ENCODE measurements around the gene SPN.
A peak's percentile ranks its signal among the peaks of the same experiment; 100 is the strongest.
"Not testable (repeated sequence)": the region's sequence is repeated elsewhere in the genome, so short reads cannot be mapped to it uniquely, and the experiment has no call there.

The SPN gene

DNA sequence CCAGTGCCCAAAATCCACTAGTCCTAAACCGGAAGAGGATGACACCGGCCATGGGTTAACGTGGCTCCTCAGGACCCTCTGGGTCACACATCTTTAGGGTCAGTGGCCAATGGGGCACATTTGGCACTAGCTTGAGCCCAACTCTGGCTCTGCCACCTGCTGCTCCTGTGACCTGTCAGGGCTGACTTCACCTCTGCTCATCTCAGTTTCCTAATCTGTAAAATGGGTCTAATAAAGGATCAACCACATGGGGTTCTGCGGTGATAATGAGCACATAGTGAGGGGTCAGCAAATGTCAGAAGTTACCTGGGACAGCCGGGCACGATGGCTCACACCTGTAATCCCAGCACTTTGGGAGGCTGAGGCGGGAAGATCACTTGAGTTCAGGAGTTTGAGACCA, 34.3 kb downstream of the SPN start:
- peaks cover 3% of the 10 kb centered on the region for H3K27me3 Mint-ChIP-seq
- H3K36me3 Mint-ChIP-seq, result no peaks in the 10 kb centered on the region
- H3K9me3 Mint-ChIP-seq, result peaks cover 9% of the 10 kb centered on the region
- no peak overlapping the region for H3K4me3 Mint-ChIP-seq
- no peak overlapping the region for H3K27ac Mint-ChIP-seq
- ATAC-seq (ENCODE audit: low read depth) (no peak), DNase-seq (ENCODE audit: low spot score in 2 of 2) (no peak)
- peaks cover 15% of the 10 kb centered on the region for H3K4me1 Mint-ChIP-seq

DNA sequence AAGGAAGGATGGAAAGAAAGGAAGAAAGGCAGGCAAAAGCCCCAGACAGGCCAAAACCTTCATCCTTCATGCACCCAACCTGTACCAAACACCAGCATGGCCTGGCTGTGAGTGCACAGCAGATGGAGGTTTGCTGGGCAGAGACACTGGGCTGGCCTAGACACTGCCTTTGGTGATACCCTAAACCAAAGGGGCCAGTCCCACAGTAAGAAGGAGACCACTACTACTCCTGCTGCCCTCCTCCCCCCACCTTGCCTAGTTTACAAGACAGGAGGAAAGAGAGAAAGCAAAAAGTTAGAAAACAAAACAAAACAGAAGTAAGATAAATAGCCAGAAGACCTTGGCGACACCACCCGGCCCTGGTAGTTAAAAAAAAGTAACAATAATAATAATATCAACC, 35.0 kb downstream of the SPN start:
- ATAC-seq (ENCODE audit: low read depth) (no peak), DNase-seq (ENCODE audit: low spot score in 2 of 2) (no peak)
- peaks cover 21% of the 10 kb centered on the region for H3K4me1 Mint-ChIP-seq
- H3K4me3 Mint-ChIP-seq, result no peak overlapping the region
- H3K9me3 Mint-ChIP-seq, result peaks cover 9% of the 10 kb centered on the region
- no peaks in the 10 kb centered on the region for H3K36me3 Mint-ChIP-seq
- no peak overlapping the region for H3K27ac Mint-ChIP-seq
- peaks cover 3% of the 10 kb centered on the region for H3K27me3 Mint-ChIP-seq

GRCh38 chr16:29698484-29699323, 35.7 kb downstream of the SPN start:
- Mint-ChIP-seq H3K4me3 (no peak overlapping the region), H3K27me3 (peaks cover 3% of the 10 kb centered on the region), H3K27ac (peak overlapping the region; percentile 42), H3K4me1 (peaks cover 21% of the 10 kb centered on the region), H3K36me3 (no peaks in the 10 kb centered on the region), H3K9me3 (peaks cover 9% of the 10 kb centered on the region)
- ATAC-seq (ENCODE audit: low read depth), result no peak
- no peak for DNase-seq (ENCODE audit: low spot score in 2 of 2)

GRCh38 chr16:29699324-29700219, 36.5 kb downstream of the SPN start:
- H3K9me3 Mint-ChIP-seq, result peaks cover 9% of the 10 kb centered on the region
- ATAC-seq (ENCODE audit: low read depth), result no peak
- peaks cover 21% of the 10 kb centered on the region for H3K4me1 Mint-ChIP-seq
- DNase-seq (ENCODE audit: low spot score in 2 of 2), result no peak
- H3K27me3 Mint-ChIP-seq, result peaks cover 3% of the 10 kb centered on the region
- H3K27ac Mint-ChIP-seq, result peak overlapping the region; percentile 42
- H3K4me3 Mint-ChIP-seq, result no peak overlapping the region
- no peaks in the 10 kb centered on the region for H3K36me3 Mint-ChIP-seq

- H3K4me1 Mint-ChIP-seq, result peaks cover 21% of the 10 kb centered on the region
- DNase-seq (ENCODE audit: low spot score in 2 of 2), result peak; percentile 59 to 62
- H3K36me3 Mint-ChIP-seq, result no peaks in the 10 kb centered on the region
- peaks cover 3% of the 10 kb centered on the region for H3K27me3 Mint-ChIP-seq
- peaks cover 9% of the 10 kb centered on the region for H3K9me3 Mint-ChIP-seq
- peak; percentile 30 for ATAC-seq (ENCODE audit: low read depth)
- H3K4me3 Mint-ChIP-seq, result peak overlapping the region; percentile 25
- peak overlapping the region; percentile 36 for H3K27ac Mint-ChIP-seq
Measured at GRCh38 chr16:29700253-29700987, 37.4 kb downstream of the SPN start.

DNA sequence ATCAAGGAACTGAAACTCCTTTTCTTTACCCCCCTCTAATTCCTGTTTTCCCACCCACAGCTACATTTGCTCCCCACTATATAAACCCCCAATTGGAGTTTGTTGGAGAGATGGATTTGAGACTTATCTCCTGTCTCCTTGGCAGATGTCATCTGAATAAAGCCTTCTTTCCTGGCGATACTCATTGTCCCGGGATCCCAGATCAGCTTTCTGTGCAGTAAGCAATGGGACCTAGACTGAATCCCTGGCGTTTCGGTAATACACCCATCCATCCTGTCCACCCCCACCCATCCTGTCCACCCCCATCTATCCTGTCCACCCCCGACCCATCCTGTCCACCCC, 38.1 kb downstream of the SPN start:
- Mint-ChIP-seq H3K27me3 (peaks cover 3% of the 10 kb centered on the region), H3K9me3 (peaks cover 9% of the 10 kb centered on the region), H3K4me1 (peaks cover 21% of the 10 kb centered on the region), H3K4me3 (peak overlapping the region; percentile 27), H3K36me3 (no peaks in the 10 kb centered on the region), H3K27ac (peak overlapping the region; percentile 96)
- DNase-seq (ENCODE audit: low spot score in 2 of 2), result no peak
- no peak for ATAC-seq (ENCODE audit: low read depth)

DNA sequence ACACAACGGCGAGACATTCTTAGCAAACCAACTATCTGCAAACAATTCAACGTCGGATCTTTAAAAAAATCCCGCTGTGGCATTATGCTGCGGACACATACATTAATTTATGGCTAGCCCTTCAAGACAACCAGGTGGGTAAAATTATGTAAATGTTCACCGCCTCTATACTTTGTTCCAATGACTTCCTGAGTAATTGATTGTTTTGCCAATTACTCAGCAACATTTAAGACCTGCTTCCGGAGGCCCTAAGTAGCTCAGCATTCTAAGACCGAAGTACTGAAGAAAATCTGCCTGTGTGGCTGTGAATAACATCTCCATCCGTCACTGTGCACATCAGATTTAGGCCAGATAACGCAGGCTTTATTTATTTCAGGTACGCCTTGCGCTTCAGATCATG, 39.2 kb downstream of the SPN start:
- peak overlapping the region; percentile 96 for H3K27ac Mint-ChIP-seq
- ATAC-seq (ENCODE audit: low read depth), result peak; percentile 57
- H3K9me3 Mint-ChIP-seq, result peaks cover 9% of the 10 kb centered on the region
- DNase-seq (ENCODE audit: low spot score in 2 of 2), result no peak
- peaks cover 3% of the 10 kb centered on the region for H3K27me3 Mint-ChIP-seq
- H3K4me3 Mint-ChIP-seq, result peak overlapping the region; percentile 87
- peaks cover 21% of the 10 kb centered on the region for H3K4me1 Mint-ChIP-seq
- H3K36me3 Mint-ChIP-seq, result no peaks in the 10 kb centered on the region

GRCh38 chr16:29705030-29705429, 42.0 kb downstream of the SPN start:
- no peak overlapping the region for H3K27ac Mint-ChIP-seq
- H3K27me3 Mint-ChIP-seq, result peaks cover 2% of the 10 kb centered on the region
- H3K9me3 Mint-ChIP-seq, result peaks cover 2% of the 10 kb centered on the region
- ATAC-seq (ENCODE audit: low read depth) (no peak), DNase-seq (ENCODE audit: low spot score in 2 of 2) (no peak)
- peaks cover 31% of the 10 kb centered on the region for H3K4me1 Mint-ChIP-seq
- no peak overlapping the region for H3K4me3 Mint-ChIP-seq
- no peaks in the 10 kb centered on the region for H3K36me3 Mint-ChIP-seq

DNA sequence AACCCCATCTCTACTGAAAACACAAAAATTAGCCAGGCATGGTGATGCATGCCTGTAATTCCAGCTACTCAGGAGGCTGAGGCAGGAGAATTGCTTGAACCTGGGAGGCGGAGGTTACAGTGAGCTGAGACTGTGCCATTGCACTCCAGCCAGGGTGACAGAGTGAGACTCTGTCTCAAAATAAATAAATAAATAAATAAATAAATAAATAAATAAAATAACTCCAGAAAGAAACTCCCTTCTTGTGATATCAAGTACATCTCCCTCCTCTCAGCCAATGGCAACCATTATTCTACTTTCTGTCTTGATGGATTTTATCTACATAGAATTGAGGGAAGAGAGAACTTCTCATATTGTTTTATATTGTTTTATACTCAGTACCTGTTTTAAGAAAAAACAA, 44.1 kb downstream of the SPN start:
- H3K36me3 Mint-ChIP-seq; DNase-seq (ENCODE audit: low spot score in 2 of 2); H3K9me3 Mint-ChIP-seq; H3K4me3 Mint-ChIP-seq; H3K27me3 Mint-ChIP-seq; ATAC-seq (ENCODE audit: low read depth); H3K27ac Mint-ChIP-seq: not testable (repeated sequence)
- peaks cover 23% of the 10 kb centered on the region for H3K4me1 Mint-ChIP-seq

DNA sequence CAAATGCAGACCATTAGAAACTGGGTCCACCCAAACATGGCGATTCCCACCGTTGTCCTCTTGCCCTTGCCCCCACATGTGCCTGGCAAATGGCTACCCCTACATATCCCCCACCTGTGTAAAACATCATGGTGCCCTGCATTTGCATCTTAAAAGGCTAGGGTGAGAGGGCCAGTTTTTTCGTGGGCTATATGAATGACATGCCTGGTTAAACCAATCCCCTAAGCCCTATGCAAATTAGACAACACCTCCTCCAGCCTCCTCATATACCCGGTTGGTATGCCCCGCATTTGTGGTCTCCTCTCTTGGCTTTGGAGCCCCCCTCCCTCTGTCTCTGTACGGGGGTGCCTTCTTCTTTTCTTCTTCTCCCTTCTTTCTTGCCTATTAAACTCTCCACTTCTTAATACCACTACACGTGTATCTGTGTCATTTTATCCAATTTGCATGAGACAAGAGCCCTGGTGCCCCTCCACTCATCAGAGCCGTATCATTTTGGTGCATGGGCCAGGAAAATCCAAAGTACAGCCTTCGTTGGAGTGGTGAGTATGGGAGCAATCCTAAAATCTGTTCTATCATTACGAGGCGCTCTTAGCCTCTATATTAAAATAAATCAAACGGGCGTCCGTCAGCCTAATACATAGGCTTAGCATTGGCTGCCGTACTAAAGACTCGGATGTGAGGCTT, 46.0 kb downstream of the SPN start:
- no peak for DNase-seq (ENCODE audit: low spot score in 2 of 2)
- no peak for ATAC-seq (ENCODE audit: low read depth)
- Mint-ChIP-seq H3K4me1 (peaks cover 14% of the 10 kb centered on the region), H3K27ac (no peak overlapping the region), H3K36me3 (no peaks in the 10 kb centered on the region), H3K27me3 (peaks cover 3% of the 10 kb centered on the region), H3K4me3 (no peak overlapping the region), H3K9me3 (no peaks in the 10 kb centered on the region)

DNA sequence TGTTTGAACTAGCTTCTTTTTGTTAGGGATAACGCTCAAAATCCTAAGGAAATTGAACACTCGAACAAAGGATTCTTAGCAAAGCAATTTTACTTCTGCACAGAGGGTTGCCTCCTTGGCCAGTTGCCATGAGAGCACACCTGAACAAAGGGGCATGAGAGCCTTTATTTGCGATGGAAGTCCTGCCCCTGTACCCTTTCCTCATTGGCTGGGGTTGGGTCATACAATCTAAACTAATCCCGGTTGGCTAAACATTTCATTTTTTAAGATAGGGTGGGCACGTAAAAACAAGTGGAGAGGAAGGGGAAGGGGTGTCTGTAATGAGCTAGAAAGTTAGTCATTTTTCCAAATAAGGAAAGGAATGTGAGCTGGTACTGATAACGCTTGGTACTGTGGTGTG, 46.6 kb downstream of the SPN start:
- H3K9me3 Mint-ChIP-seq; H3K36me3 Mint-ChIP-seq; DNase-seq (ENCODE audit: low spot score in 2 of 2); ATAC-seq (ENCODE audit: low read depth); H3K27me3 Mint-ChIP-seq; H3K4me3 Mint-ChIP-seq; H3K27ac Mint-ChIP-seq: not testable (repeated sequence)
- peaks cover 14% of the 10 kb centered on the region for H3K4me1 Mint-ChIP-seq

DNA sequence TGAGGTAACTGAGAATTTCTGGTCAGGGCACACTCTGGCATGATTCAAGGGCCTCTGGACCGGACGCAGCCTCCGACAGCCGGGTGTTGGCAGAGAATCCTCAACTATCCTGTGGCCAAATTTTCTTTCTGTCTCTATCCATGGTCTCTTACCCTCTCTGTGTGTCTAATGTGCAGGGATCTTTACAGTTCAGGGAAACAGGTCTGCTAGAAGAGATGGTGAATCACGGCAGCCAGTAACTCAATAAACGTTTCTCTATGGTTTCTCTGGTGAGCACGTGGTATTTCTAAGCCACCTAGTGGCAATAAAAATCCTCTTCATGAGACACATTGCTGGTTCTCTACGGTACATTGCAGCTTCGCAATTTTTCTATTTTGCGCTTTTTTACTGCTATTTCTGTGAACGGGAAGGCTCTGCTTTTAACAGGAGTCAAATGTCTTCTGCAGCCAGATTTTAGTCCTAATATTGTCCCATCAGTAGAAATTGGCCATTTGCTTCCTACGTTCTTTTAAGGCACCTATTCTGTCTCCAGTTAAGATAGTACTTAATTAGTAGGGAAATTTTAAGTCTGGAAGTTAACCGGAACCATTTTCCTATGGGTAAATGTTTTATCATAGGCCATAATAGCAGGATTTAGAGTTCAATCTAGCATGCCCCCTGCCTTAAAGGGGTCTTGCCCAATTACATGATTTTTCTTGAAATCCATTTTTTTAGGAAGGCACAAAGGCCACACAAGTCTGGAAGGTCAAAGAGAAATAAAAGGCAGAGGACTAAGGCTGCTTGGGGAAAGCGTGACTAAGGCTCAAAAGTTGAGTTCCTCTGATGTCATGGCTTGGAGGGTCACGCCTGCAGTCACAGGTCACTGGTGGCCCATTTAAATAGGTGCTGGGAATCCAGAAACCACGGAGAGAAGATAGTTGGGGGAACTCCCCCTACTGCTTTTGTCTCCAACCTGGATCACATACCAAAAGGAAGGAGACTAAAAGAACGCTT, 47.5 kb downstream of the SPN start:
- Mint-ChIP-seq H3K4me1 (peaks cover 14% of the 10 kb centered on the region), H3K36me3 (no peaks in the 10 kb centered on the region), H3K27me3 (peaks cover 3% of the 10 kb centered on the region), H3K9me3 (no peaks in the 10 kb centered on the region), H3K4me3 (peak overlapping the region; percentile 34), H3K27ac (no peak overlapping the region)
- ATAC-seq (ENCODE audit: low read depth), result peak; percentile 99
- DNase-seq (ENCODE audit: low spot score in 2 of 2), result peak in 1 of 2 donors; percentile 60

Data from memory B cell (primary cell).